Measurements from ENCODE around the gene GNG12. TPM values are rescaled to one million over a fixed set of nuclear protein-coding genes. Genes with fewer than 3 reads are reported as not detected.

Gene GNG12
- total and polyA plus RNA-seq, 8 donors, result 21.7 to 189 (median 59.6) TPM

DNA sequence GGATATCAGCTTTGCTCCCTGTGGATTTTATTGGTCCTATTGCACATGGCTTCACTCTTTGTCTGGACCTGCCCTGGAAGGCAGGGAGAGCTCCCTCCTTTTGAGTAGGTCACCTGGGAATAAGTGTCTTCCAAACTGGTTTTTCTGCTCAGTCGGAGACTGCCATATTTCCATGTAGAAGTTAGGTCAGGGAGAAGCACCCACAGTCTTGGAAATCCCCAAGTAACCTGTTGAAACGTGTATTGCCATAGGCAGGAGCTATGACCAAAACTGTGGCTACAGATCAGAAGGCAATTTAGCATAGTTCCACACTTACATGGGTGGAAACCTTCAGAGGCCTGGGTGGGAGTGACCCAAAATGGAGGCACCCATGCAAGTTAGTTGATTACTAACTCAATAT lies 3.5 kb upstream of the GNG12 start:
- Histone ChIP-seq H3K36me3 (no peaks in the 10 kb centered on the region), H3K9me3 (no peaks in the 10 kb centered on the region), H3K4me1 (peaks cover 19 to 50% (median 39%) of the 10 kb centered on the region in 4 donors), H3K27ac (no peak overlapping the region), H3K4me3 (no peak overlapping the region), H3K27me3 (peaks cover 0 to 22% (median 9%) of the 10 kb centered on the region in 3 donors)
- TF ChIP-seq, protein P1, sequence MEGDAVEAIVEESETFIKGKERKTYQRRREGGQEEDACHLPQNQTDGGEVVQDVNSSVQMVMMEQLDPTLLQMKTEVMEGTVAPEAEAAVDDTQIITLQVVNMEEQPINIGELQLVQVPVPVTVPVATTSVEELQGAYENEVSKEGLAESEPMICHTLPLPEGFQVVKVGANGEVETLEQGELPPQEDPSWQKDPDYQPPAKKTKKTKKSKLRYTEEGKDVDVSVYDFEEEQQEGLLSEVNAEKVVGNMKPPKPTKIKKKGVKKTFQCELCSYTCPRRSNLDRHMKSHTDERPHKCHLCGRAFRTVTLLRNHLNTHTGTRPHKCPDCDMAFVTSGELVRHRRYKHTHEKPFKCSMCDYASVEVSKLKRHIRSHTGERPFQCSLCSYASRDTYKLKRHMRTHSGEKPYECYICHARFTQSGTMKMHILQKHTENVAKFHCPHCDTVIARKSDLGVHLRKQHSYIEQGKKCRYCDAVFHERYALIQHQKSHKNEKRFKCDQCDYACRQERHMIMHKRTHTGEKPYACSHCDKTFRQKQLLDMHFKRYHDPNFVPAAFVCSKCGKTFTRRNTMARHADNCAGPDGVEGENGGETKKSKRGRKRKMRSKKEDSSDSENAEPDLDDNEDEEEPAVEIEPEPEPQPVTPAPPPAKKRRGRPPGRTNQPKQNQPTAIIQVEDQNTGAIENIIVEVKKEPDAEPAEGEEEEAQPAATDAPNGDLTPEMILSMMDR (IDR thresholded peaks at IDR 0.05), result no peak
- no peak for TF ChIP-seq POLR2A (IDR thresholded peaks at IDR 0.05)
- 68 to 85% (median 71%) methylated on average over 2 of the region's 2 CpGs for WGBS, 5 donors
- DNase-seq, result no peak
- intact Hi-C loops (cut with DNase I; ENCODE audit: low total_unique reads), result no loop called here

DNA sequence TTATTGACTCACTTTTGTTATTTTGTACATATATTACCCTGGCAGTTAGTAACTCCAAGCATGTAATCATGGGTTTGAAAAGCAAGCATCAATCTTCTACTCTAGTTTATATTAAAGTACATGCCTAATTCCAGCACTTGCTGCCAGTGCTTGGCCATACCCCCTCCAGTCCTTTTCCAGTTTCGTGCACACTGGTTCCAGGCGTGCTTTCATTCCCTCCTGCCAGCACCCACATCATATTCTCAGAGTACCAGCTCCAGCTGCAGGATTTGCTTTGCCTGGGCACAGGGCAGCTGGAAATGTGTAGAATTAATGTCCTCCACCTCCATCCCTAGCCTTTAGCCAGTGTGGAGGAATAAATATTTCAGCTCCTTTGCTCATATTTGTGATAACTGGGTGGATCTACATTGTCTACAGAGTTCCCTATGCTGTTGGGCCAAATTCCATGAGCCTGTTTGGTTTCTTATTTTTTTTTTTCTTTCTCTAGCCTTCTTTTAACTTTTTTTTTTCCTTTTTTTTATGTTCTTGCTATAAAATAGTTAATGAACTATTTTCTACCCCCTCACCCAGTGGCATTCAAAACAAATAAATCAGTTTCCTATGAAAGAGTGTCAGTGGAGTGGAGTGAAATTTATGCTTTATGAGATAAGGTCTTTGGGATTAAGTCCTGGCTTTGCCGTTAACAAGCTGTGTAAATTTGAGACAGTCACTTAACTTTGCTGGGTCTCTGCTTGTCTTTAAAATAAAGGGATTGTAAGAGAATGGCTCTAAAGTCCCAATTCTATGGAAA lies 2.6 kb upstream of the GNG12 start:
- Histone ChIP-seq H3K36me3 (no peaks in the 10 kb centered on the region), H3K27me3 (peaks cover 0 to 22% (median 9%) of the 10 kb centered on the region in 3 donors), H3K9me3 (no peaks in the 10 kb centered on the region), H3K4me1 (peaks cover 19 to 56% (median 38%) of the 10 kb centered on the region in 4 donors), H3K4me3 (no peak overlapping the region), H3K27ac (no peak overlapping the region)
- WGBS, 5 donors, result 51 to 75% (median 63%) methylated on average over 3 of the region's 3 CpGs
- DNase-seq, result no peak
- TF ChIP-seq, protein P1 (IDR thresholded peaks at IDR 0.05), result no peak
- TF ChIP-seq POLR2A (IDR thresholded peaks at IDR 0.05) (no peak), EP300 (IDR thresholded peaks at IDR 0.05) (no peak), POLR2AphosphoS5 (IDR thresholded peaks at IDR 0.05) (no peak)
- intact Hi-C loops (cut with DNase I; ENCODE audit: low total_unique reads), result no loop called here

DNA sequence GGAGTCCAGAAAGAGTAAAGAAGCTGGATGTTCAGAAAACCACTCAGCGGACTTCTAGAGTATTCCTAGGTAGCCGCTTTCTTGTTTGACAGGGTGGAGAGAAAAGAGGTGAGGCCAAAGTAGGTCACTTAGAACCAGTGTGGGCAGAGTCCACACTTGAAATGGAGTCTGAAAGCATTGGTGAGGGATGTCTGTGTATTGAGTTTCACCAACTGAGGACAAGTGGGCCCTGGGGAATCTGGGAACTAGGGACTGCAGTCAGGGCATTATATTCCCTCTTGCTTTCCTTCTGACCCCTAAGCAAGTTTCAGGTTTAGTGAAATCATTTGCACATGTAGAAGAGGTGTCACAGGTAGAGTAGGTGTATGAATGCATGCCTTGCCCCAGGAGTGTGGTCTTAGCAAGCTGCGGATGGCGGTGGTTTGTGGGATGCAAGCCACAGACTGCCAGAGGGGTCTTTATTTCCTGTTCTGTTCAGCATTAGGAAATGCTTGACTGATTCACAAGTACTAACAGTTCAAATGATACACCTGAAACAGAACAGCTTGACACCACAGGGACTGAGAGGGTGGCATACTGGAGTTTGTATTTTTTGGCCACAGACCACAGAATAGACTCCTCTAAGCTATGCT lies 1.1 kb upstream of the GNG12 start:
- Histone ChIP-seq H3K4me3 (no peak overlapping the region), H3K9me3 (no peaks in the 10 kb centered on the region), H3K27me3 (peaks cover 0 to 22% (median 9%) of the 10 kb centered on the region in 3 donors), H3K27ac (peak overlapping the region in 3 of 5 donors; percentile 95), H3K36me3 (no peaks in the 10 kb centered on the region), H3K4me1 (peaks cover 12 to 57% (median 37%) of the 10 kb centered on the region in 4 donors)
- TF ChIP-seq POLR2A (IDR thresholded peaks at IDR 0.05) (no peak), POLR2AphosphoS5 (IDR thresholded peaks at IDR 0.05) (no peak), EP300 (IDR thresholded peaks at IDR 0.05) (no peak)
- TF ChIP-seq, protein P1 (IDR thresholded peaks at IDR 0.05), result no peak
- 83 to 91% (median 83%) methylated on average over 4 of the region's 4 CpGs for WGBS, 5 donors
- intact Hi-C loops (cut with DNase I; ENCODE audit: low total_unique reads), result no loop called here
- DNase-seq, result no peak

DNA sequence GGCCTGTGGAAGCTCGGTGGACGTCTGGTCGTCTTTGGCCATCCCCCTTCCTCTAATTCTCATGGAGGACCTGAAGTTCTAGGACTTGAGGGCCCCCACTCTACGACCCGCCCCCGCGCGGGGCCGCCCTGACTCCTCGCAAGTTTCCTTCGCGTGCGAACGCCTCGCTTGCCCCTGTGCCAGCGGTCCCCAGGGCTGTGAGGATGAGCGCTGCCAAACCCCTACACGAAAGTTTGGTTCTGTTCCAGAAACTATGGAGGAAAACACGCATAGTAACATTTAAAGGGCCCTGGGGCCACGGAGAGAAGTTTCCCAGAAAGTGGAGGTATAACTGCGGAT lies 304 bp upstream of the GNG12 start:
- no peaks in the 10 kb centered on the region for H3K9me3 ChIP-seq
- intact Hi-C loops (cut with DNase I; ENCODE audit: low total_unique reads), result no loop called here
- TF ChIP-seq POLR2AphosphoS5 (IDR thresholded peaks at IDR 0.05), result no peak
- no peak for TF ChIP-seq POLR2A (IDR thresholded peaks at IDR 0.05)
- TF ChIP-seq, protein P1 (IDR thresholded peaks at IDR 0.05), result no peak
- TF ChIP-seq EP300 (IDR thresholded peaks at IDR 0.05), result no peak
- WGBS, 5 donors, result 7 to 28% (median 9%) methylated on average over 3 to 21 of the region's 21 CpGs
- DNase-seq, result no peak
- H3K4me1 ChIP-seq, result peaks cover 6 to 49% (median 35%) of the 10 kb centered on the region in 4 donors
- peak overlapping the region; percentile 94 to 99 (median 95) for H3K27ac ChIP-seq
- peak overlapping the region; percentile 71 to 88 (median 82) for H3K4me3 ChIP-seq
- H3K27me3 ChIP-seq, result peaks cover 0 to 22% (median 9%) of the 10 kb centered on the region in 3 donors
- H3K36me3 ChIP-seq, result no peaks in the 10 kb centered on the region

Data from stomach (tissue), 9 donors.